Measurements from ENCODE around the gene MARF1. TPM values are rescaled to one million over a fixed set of nuclear protein-coding genes. Genes with fewer than 3 reads are reported as not detected.

MARF1 gene
- total RNA-seq, 1 experiment from 2014 or later, result 71.6 TPM

GRCh38 chr16:15601212-15601879 is 41.6 kb downstream of the MARF1 start:
- ChIA-PET POLR2A (ENCODE audit: low non-redundant PET) (no interaction called here), CTCF (no interaction called here)
- BruUV-seq (replicated peaks), result no TSS peak
- Histone ChIP-seq H3K27ac (ENCODE audit: low read depth, low read length, poor library complexity, severe bottlenecking) (no peak overlapping the region), H3K4me1 (ENCODE audit: insufficient read depth, low read length, poor library complexity, severe bottlenecking) (no peaks in the 10 kb centered on the region), H3K36me3 (ENCODE audit: insufficient read depth, low read length, poor library complexity, severe bottlenecking) (peaks cover 64% of the 10 kb centered on the region), H3K27me3 (replicated peaks; ENCODE audit: insufficient read depth, low read depth, low read length, poor library complexity) (no peaks in the 10 kb centered on the region), H3K4me3 (ENCODE audit: low read depth, low read length, poor library complexity, severe bottlenecking) (no peak overlapping the region), H3K9me3 (ENCODE audit: low read depth, low read length, poor library complexity, severe bottlenecking) (no peaks in the 10 kb centered on the region)
- no peak for DNase-seq (ENCODE audit: low spot score)
- intact Hi-C loops (cut with micrococcal nuclease; ENCODE audit: unreplicated experiment), result no loop called here
- TF ChIP-seq, protein P1, sequence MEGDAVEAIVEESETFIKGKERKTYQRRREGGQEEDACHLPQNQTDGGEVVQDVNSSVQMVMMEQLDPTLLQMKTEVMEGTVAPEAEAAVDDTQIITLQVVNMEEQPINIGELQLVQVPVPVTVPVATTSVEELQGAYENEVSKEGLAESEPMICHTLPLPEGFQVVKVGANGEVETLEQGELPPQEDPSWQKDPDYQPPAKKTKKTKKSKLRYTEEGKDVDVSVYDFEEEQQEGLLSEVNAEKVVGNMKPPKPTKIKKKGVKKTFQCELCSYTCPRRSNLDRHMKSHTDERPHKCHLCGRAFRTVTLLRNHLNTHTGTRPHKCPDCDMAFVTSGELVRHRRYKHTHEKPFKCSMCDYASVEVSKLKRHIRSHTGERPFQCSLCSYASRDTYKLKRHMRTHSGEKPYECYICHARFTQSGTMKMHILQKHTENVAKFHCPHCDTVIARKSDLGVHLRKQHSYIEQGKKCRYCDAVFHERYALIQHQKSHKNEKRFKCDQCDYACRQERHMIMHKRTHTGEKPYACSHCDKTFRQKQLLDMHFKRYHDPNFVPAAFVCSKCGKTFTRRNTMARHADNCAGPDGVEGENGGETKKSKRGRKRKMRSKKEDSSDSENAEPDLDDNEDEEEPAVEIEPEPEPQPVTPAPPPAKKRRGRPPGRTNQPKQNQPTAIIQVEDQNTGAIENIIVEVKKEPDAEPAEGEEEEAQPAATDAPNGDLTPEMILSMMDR (conservative IDR thresholded peaks at IDR 0.05; ENCODE audit: low read depth, low read length), result no peak
- TF ChIP-seq EZH2 (IDR thresholded peaks at IDR 0.05; ENCODE audit: borderline replicate concordance, low read depth, low read length, poor library complexity, severe bottlenecking), result no peak

DNA sequence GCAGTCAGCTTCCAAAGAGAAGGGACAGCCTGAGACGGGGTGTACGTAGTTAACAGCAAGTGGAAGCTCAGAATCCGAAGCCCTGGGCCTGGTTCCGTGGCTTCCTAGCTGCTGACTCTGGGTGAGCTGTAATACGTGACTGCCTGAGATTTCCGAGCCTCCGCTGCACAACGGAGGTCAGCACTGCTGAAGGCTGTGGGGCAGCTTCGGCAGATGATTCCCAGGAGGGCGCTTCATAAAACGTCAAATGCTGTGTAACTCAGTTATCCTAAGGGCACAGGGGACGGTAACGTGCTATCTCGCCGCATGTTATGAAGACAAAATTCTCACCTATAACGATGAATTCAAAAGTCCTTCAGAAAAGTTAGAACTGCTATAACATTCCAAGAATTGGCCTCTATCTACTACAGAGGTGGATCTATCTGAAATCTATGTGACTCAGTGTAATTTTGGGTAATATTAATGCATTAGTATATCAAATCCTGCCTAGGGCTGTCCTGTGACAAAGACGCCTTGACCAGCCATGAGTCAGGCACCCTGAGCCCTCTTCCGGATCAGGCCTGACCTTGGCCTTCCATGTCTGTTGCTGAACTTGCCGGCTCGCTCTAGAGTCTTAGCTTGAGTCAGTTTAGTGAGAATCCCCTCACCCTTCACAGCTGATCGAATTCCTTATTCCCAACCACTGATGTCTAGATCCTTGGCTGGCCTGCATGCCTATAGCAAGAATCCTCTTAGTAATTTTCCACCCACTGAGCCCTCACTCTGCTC is 43.5 kb downstream of the MARF1 start:
- no peaks in the 10 kb centered on the region for H3K9me3 ChIP-seq (ENCODE audit: low read depth, low read length, poor library complexity, severe bottlenecking)
- no peak overlapping the region for H3K4me3 ChIP-seq (ENCODE audit: low read depth, low read length, poor library complexity, severe bottlenecking)
- peaks cover 67% of the 10 kb centered on the region for H3K36me3 ChIP-seq (ENCODE audit: insufficient read depth, low read length, poor library complexity, severe bottlenecking)
- TF ChIP-seq EZH2 (IDR thresholded peaks at IDR 0.05; ENCODE audit: borderline replicate concordance, low read depth, low read length, poor library complexity, severe bottlenecking), result no peak
- TF ChIP-seq, protein P1 (conservative IDR thresholded peaks at IDR 0.05; ENCODE audit: low read depth, low read length), result no peak
- no peaks in the 10 kb centered on the region for H3K27me3 ChIP-seq (replicated peaks; ENCODE audit: insufficient read depth, low read depth, low read length, poor library complexity)
- ChIA-PET POLR2A (ENCODE audit: low non-redundant PET) (interaction anchor here (0.6 kb wide), 1 partner anchor 84 kb away, joined by 16 read pairs; no protein-coding TSS in a partner anchor), CTCF (interaction anchor here (0.6 kb wide), 1 partner anchor 527 kb away, joined by 5 read pairs; no protein-coding TSS in a partner anchor)
- intact Hi-C loops (cut with micrococcal nuclease; ENCODE audit: unreplicated experiment), result no loop called here
- no peak overlapping the region for H3K27ac ChIP-seq (ENCODE audit: low read depth, low read length, poor library complexity, severe bottlenecking)
- DNase-seq (ENCODE audit: low spot score), result no peak
- no TSS peak for BruUV-seq (replicated peaks)
- no peaks in the 10 kb centered on the region for H3K4me1 ChIP-seq (ENCODE audit: insufficient read depth, low read length, poor library complexity, severe bottlenecking)

- Histone ChIP-seq H3K4me1 (ENCODE audit: insufficient read depth, low read length, poor library complexity, severe bottlenecking) (no peaks in the 10 kb centered on the region), H3K9me3 (ENCODE audit: low read depth, low read length, poor library complexity, severe bottlenecking) (no peaks in the 10 kb centered on the region), H3K36me3 (ENCODE audit: insufficient read depth, low read length, poor library complexity, severe bottlenecking) (peaks cover 60% of the 10 kb centered on the region), H3K27ac (ENCODE audit: low read depth, low read length, poor library complexity, severe bottlenecking) (no peak overlapping the region), H3K4me3 (ENCODE audit: low read depth, low read length, poor library complexity, severe bottlenecking) (no peak overlapping the region), H3K27me3 (replicated peaks; ENCODE audit: insufficient read depth, low read depth, low read length, poor library complexity) (no peaks in the 10 kb centered on the region)
- CTCF ChIA-PET, result interaction anchor here (0.6 kb wide), 1 partner anchor 526 kb away, joined by 5 read pairs; no protein-coding TSS in a partner anchor
- no TSS peak for BruUV-seq (replicated peaks)
- POLR2A ChIA-PET (ENCODE audit: low non-redundant PET), result interaction anchor here (0.6 kb wide), 1 partner anchor 83 kb away, joined by 16 read pairs; no protein-coding TSS in a partner anchor
- DNase-seq (ENCODE audit: low spot score), result no peak
- intact Hi-C loops (cut with micrococcal nuclease; ENCODE audit: unreplicated experiment), result no loop called here
- no peak for TF ChIP-seq EZH2 (IDR thresholded peaks at IDR 0.05; ENCODE audit: borderline replicate concordance, low read depth, low read length, poor library complexity, severe bottlenecking)
- TF ChIP-seq, protein P1 (conservative IDR thresholded peaks at IDR 0.05; ENCODE audit: low read depth, low read length), result no peak
Observed at GRCh38 chr16:15598648-15599190, 44.2 kb downstream of the MARF1 start.
